NCI-H2107 (cell line): ENCODE results near the gene FAM170B.

Experiments used
- DNase-seq: peaks from one replicate; lab custom pipeline; 2025; lab: John Stamatoyannopoulos, UW

FAM170B gene

DNA sequence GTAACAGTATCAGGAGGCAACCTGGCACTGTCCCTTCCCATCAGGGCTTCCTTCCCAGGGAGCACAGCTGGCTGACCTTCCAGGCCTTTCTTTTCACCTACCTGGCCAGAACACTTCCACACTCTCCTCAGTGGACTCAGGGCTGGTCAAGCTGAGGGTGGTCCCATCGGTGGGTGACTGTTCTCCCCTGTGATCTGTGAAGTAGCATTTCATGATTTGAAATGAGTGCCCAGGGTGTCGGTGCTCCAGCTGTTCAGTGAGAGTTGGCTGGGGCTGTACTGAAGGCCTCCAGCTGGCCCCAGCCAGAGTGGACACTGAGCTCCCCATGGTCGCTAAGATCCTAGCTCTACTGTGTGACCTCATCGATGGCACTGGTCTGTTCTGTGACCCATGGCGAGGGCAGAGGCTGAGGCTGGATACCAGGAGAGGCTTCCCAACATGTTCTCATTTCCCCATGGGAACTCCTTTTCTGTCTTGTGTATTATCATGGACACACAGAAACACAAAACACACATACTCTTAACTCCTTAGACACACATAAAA is at the start of gene FAM170B:
Gene FAM170B (minus strand): TSS at position 316 of the 543 bp plus-strand sequence. CDS start 103 bp downstream, at position 213.
- no peak for DNase-seq

DNA sequence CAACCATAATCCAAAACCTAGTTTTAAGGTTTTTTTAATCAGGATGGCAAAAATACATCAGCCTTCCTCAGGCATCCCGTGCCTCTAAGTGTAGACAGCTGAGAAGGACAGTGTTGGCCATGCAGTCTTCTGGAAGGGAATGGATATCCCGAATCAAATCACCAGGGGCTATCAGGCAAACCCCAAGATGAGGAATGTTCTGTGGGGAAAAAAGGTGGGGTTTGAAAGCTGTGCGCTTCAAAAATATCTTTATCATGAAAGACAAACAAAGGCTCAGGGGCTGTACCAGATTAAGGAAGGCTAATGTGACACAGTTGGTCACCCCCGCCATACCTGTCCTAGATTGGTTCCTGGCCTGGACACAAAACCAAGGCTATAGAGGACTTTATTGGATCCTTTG is 49.0 kb upstream of the FAM170B start:
- DNase-seq: no peak

DNA sequence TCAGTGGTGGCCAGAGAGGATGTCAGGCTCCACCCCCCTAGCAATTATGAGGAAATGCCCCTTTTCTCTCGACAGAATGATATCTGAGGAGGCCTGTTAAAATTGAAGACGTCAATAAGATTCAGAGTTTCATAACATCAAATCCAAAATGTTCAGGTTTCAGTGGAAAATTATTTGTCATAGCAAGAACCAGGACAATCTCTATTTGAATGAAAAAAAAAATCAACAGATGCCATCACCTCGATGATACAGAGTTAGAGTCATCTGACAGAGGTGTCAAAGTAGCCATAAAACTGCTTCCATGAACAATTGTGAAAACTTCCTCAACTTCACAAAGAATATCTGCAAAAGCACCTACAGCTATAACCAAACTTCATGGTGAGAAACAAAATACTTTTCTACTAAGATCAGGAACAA is 46.6 kb upstream of the FAM170B start:
- no peak for DNase-seq

DNA sequence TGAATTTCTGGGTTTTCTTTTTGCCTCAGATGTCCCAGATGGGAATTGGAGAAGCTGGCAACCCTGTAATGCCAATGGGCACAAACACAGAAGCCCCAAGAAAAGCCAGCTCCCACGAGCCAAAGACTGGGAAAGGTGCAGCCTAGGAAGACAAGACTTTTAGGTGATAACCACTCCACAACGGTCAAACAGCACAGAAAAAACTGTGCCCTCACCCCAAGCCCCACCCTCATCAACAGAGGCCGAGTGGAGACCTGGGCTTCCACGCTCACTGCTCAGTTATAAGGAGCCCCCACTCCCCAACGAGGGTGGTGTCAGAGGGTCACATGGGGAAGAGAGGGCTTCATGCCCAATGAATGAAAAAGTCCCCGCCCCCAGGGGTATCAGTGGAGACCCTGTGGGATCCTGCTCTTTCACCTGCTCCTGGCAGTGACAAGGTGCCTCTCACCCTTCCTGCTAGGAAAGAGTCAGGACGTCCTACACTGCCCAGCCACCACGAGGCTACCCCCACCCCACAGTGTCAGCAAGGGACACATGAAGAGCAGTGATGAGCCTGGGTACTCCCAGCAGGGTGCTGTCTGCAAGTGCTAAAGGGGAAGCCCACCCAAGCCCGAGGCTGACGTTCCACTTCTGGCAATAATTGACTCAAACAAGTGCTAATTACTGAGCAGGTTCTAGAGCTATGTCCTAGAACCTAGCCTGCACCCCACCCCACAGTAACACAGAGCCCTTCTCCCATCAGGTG is 46.0 kb upstream of the FAM170B start:
- DNase-seq: no peak

DNA sequence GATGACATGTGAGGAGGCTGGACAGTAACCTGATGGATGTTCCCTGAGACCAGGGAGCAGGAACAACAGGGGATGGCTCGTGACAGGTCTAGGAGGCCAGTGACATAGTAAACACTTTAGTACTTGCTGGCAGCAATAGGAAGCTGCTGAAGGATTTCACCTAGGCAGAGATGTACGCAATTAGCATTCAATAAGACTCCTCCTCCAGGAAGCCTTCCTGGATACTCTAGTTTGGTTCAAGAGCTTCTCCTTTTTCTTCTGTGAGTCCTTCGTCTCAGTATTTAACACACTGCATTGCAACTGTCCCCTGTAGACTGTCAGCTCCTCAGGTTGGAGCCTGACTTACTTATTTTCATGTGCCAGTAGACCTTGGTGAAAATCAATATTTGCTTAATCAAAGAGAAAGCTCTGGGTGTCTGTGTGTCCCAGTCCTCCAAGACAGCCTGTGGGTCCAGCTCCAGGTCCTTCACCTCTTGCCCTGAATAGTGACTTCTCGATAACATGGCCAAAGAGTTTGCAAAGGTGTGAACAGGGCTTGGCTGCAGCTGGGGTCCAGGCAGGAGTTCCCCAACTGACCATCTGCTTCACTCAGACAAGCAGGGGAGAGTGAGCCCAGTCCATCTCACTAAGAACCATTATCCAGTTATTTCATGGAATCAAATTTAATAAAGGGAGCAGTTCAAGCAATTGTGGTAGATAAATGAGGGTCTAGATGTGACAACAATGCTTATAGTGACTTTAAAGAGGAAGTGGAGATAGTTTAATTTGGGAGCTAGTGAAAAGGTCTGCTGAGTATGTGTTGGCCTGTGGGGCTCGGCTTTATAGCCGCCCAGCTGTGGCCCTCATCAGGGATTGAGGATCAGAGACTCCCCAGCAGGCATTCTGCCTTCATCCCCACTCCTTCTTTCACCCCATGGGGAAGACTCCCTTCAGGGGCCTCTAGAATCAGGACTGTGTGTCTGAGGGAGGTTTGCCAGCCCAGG is 45.0 kb upstream of the FAM170B start:
- DNase-seq: no peak

DNA sequence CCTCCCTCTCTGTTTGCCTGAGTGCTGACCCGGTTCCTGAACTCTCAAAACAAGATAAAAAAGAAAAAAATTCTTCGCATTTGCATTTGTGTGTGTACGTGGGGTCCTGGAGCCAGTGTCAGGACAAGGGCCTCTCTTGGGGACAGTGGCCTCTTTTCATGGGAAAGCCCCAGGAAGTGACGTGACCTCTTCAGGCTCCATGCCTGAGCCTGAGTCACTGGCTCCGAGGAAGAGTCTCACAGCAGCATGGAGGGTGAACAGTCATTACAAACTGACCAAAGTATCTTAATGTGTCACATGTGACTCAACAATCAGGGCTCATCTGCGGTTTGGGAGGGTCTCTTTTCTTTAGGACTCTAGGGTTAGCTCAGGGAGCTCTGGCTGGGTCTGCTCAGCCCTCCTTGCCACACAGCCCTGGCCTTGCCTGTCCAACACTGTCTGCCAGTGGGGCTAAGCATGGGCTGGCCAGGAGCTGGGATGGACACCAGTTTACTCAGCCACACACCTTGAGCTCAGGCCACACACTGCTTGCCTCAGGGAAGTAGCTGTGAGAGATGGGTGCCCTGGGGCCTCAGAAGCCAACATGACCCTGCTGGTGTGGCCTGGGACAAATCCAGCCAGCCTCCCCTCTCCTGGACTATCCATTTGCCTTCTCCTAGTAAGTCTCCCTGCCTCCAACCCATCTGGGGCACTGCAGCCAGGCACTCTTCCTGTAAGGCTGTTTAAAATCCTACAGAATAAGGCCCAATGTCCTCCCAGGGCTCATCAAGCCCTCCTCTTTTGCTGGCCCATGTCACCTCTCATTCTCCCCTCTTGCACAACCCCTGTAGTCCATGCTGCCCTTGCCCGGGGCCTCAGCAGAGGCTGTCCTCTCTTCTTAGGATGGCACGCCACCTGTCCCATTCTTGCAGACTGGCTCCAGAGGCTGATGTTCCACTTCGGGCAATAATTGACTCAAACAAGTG is 43.9 kb upstream of the FAM170B start:
- DNase-seq: no peak

DNA sequence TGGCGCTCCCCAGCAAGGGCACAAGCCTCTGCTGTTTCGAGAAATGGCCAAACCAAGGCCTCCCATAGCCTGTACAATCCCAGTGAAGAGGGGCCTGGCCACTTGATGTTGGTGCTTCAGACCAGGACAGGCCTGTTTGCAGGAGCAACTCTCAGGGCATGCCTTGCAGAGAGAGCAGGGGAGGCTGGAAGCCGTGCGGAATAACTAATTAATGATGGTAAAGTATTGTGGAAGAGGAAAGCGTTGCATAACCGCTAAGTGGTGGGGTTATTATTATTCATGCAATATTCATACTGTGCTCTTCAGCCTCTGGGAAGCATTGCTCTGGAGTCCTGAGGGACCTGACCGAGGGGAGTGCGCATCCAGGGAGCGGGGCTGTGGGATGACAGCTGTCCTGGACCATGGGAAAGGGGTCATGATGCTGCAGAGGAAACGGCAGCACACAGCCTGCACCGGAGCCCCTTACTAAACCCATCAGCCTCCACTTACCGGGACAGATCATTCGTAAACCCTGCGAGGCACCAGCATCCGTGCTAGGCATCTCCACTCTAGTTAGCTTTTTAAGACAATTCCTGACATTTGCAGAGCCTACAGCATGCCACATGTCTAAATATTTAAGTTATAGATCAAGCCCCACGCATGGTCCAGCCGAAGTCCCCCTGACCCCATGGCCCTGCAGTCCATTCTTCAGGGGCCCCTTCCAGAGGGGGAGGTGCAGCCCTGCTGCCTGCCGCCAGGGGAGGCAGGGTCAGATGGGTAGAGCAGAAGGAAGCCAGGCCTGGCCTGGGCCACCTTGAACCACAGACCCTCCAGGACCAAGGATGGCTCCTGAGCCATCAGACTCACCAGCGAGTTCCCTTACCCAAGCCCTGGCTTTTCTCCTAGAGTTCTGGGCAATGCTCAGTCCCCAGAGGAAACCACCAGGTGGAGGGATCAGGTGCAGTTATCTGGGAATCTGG is 42.8 kb upstream of the FAM170B start:
- no peak for DNase-seq

DNA sequence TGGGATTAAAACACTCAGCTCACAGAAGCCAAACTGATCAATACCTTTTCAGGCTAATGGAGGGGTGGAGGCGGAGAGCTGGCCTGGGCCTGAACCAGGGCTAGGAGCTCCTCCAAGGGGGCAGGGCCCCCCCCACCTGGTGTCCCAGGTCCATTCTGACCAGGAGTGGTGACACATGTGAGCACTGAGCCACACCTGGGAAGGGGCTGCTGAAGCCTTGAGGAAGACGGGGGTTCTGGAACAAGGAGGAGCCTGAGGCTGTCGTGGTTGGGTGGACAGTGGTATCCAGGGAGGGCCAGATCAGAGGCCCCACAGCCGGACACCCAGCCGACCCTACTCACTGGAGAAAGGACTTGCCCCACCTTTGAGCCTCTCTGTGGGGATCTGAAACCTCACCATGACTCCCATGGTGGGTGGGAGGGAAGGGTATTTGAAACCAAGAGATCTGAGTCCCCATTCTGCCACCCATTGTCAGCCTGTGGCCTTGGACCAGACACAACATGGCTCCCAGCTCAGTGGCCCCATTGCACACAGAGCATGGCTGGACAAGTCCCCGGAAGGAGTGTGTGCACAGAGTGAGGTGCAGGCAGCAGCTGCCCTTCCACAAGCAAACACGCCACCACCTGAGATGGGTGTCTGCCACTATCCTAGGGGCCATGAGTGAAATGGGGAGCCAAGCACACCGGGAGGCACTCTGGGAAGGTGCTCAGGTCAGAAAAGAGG is 41.9 kb upstream of the FAM170B start:
- no peak for DNase-seq

DNA sequence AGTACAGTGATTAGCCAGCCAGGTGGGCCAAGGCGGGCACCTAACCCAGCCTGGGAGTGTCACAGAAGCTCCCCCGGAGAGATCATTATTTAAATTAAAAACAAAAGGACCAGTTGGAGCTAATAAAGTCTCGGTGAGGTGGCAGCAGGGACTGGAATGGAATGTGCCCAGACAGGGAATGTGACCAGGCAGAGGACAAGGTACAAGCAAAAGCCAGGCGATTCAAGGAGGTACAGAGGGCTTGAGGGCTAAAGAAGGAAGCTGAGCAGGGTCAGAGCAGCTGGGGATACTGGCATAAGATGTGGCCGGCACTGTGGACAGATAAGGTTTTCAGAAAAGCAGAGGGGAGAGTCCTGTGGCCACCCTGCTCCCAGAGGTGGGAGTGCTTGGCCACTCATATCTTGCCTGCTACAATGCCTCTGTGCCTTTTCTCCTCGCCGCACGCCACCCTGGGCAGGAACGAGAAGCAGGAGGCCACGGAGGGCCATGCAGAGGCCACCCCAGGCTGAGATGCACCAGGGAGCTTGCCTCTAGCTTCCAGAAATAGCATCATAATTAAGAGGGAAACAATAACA is 41.2 kb upstream of the FAM170B start:
- DNase-seq: no peak

DNA sequence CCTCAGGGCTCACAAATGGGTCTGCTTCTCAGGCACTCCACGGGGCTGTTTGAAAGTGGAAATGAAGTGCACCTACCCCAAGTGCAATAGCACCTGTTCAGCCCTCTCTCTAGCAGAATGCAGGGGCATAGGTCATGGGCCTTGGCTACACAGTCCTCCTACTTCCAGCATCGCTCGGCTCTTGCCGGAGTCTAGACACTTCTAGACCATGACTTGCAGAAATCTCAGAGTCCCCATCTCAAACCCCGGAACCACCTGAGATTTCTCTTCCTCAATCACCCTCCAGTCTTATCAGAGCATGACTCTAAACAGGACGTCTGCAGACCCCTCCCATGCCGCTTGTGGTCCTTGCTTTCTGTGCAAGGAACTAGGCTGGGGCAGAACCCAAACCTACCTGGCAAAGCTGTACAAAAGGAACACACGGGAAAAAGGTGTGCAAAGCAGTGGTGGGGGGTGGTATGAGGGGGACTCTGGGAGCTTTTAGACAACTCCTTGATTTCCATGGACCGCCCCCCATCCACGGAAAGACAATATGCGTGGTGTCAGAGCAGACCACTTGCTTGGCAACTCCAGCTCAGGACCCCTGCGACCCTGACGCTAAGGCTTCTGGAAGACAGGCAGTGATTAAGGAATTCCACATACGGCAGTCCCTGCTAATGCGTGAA is 40.6 kb upstream of the FAM170B start:
- no peak for DNase-seq

DNA sequence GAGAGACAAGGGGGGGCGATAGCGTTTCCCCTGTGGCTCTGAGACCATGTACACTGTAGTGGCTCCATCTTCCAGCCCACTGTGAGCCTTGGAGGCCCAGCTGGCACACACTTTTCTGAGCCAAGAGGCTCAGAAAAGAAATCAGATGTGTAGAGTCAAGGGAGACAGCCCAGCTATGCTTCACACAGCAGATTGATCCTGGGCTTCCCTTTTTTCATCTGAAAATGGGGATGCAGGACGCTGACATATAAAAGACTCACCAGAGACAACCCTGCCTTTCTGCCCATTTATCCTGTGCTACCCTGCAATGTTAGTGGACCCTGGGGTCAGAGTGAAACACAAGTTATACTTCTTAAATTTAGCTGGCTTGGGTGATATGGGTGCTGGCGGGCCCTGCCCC is 40.0 kb upstream of the FAM170B start:
- no peak for DNase-seq

DNA sequence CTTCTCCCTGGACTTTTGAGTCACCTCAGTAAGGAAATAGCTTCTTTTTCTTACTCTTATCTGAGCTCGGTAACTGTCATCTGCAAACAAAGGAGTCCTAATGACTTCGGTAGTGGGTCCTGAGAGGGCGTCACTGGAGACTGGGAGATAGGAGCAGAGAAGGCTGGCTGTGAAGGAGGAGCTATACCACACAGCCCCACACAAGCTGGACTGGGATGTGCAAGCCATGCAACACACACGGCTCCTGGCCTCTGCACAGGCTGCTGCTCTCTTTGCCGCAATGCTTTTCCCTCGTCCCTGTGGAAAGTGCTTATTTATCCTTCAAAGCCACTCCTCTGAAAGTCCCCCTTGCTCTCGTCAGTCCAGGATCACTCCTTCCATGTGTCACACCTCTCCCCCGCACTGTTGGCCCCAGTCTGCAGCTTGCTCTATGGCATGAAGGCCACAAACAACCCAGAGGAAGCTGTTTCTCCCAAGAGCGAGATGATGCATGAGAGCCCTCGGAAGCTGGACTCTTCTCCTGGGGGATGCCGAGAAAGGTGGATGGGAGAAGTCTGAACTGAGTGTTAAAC is 39.5 kb upstream of the FAM170B start:
- no peak for DNase-seq

DNA sequence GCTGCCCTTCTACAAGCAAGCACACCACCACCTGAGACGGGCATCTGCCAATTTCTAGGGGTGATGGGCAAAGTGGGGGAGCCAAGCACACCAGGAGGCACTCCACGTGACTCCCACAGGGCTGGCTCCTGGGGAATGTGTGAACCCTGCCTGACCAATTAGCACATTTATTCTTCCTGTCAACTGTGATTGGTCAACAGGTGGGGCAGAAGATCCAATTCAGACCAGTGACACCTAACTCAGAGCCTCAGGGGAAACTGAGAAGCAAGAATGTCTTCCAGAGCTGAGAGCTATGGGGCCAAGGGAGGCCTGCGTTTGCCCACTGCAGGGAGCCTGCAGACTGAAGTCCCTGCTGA is 38.9 kb upstream of the FAM170B start:
- DNase-seq: no peak

DNA sequence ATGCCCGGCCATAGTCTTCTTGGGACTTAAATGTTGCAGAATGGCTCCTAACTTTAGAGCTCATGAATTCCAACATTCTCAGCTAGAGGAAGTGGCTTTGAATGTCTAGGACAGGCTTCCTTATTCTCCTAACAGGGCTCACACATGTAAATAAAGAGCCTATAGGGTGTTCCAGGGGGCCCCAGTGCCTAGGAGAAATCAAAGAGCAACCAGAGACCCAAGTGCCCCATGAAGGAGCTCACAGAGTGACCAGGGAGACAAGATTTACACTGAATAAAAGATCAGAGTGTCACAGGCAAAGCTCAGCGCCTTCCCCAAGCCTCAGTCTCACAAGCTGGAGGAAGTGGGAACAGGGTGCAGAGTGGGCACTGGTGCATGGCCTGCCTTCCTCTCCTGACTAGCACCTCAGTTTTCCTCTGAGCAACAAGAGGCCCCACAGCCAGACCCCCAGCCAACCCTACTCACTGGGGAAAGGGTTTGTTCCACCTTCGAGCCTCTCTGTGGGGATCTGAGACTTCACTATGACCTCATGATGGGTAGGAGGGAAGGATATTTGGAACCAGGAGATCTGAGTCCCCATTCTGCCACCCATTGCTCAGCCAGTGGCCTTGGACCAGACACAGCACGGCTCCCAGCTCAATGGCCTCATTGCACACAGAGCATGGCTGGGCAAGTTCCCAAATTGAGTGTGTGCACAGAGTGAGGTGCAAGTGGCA is 38.4 kb upstream of the FAM170B start:
- no peak for DNase-seq

DNA sequence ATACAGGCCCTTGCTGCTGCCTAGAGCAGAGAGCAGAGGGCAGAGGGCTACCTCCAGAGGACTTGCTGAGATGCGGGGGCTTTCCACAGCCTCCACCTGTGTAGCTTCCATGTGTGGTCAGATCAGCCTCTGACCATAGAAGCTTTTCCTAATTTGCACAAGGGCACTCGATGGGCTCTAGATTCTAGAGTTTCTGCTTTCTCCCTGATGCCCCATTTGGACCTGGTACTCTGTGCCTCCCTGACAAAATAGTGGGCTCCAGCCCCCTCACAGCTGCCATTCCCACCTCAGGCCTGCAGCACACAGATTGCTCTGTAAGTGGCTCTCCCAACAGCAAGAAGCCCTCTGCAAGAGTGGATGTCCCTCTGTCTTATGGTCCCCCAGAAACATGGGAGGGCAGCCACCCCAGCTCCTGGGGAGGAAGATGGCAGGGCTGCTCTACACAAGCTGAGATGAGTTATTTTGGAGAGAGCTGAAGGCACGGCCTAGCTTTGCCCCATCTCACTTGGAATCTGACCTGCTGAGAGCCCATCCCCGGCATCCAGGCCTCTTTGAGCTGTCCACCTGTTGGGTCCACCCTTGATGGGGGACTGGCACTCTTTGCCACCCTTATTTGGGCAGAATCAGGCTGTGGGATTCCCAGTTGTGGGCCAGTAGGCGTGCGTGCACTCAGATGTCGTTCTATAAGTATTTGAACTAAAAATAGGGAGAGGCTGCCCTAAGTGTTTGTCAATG is 37.7 kb upstream of the FAM170B start:
- no peak for DNase-seq

DNA sequence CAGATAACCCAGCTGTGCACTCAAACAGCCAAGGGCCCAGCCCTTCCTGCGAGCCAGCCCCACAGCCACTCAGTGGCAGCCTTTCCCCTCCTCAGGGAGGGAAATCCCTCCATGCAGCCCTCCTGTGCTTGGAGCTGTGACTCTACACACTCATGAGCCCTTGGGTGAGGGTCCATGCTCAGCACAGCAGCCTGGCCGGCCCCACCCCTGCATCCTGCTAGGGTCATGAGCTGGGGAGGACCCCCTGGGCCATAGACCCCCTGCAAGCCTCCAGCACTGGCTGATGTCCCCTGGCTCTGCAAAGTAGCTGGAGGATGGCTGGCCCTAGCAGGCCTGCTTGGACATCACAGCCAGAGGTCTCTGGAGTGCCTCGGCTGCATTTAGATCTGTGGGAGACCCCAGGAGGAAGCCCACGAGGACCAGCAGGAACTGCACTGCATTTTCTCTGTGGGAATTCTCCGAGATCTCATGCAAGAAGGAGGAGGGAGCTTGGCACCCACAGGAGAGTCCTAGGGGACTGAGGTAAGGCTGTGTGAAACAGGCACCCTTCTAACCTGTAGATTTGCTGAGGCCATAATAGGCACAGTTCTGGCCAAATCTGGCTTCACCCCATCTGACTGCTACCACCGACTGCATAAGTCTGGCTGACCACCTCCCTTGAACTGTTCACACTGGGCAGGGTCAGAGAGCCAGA is 37.0 kb upstream of the FAM170B start:
- no peak for DNase-seq

DNA sequence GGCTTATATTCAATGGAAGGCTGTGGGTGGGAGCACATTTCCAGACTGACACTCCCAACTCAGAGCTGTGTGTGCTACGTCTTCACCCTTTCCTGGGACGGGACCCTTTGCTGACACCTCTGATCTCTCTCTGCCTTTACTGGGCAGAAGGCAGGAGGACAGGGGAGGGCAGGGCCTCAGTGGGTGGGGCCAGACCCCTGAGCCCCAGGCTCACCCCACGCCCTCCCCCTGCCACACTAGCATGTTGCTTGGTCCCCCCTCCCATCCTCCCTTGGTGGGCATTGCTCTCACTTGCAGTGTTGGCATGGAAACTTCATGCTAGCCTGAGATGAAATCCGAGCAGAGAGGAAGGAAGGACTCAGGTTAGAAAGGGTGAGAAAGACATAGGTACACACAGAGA is 36.0 kb upstream of the FAM170B start:
- no peak for DNase-seq
